ENCODE data around the gene CALML6.
A peak's percentile ranks its signal among the peaks of the same experiment; 100 is the strongest.

Gene CALML6

DNA sequence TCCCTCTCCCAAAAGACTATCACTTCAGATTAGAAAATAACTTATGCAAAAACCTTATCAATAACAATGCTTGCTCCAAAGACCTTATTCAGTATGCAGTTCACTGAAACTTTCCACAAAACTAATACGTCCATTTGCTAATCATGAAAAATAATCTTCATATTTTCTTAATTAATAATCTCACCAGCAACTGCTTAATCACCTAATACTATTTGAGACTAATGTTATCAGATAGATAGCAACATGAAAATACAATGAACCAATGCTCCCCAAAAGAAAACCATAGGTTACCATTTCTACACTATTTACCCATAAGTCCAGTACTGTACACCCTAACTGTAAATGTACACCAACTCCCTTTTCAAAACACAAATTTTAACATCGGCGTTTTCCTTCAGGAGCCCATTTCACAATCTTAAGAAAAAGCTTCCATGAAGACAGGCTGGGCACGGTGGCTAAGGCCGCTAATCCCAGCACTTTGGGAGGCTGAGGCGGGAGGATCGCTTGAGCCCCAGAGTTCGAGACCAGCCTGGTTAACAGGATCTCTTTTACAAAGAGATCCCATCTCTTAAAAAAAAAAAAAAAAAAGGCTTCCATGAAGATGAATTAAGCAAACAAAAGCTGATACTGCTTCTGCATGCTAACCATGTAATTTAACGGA, 25.8 kb upstream of the CALML6 start:
- TF ChIP-seq, protein P1, sequence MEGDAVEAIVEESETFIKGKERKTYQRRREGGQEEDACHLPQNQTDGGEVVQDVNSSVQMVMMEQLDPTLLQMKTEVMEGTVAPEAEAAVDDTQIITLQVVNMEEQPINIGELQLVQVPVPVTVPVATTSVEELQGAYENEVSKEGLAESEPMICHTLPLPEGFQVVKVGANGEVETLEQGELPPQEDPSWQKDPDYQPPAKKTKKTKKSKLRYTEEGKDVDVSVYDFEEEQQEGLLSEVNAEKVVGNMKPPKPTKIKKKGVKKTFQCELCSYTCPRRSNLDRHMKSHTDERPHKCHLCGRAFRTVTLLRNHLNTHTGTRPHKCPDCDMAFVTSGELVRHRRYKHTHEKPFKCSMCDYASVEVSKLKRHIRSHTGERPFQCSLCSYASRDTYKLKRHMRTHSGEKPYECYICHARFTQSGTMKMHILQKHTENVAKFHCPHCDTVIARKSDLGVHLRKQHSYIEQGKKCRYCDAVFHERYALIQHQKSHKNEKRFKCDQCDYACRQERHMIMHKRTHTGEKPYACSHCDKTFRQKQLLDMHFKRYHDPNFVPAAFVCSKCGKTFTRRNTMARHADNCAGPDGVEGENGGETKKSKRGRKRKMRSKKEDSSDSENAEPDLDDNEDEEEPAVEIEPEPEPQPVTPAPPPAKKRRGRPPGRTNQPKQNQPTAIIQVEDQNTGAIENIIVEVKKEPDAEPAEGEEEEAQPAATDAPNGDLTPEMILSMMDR (IDR thresholded peaks at IDR 0.05; ENCODE audit: low read depth, low read length): no peak
- peak overlapping the region; percentile 84 for H3K4me3 ChIP-seq (ENCODE audit: low read depth, low read length)

DNA sequence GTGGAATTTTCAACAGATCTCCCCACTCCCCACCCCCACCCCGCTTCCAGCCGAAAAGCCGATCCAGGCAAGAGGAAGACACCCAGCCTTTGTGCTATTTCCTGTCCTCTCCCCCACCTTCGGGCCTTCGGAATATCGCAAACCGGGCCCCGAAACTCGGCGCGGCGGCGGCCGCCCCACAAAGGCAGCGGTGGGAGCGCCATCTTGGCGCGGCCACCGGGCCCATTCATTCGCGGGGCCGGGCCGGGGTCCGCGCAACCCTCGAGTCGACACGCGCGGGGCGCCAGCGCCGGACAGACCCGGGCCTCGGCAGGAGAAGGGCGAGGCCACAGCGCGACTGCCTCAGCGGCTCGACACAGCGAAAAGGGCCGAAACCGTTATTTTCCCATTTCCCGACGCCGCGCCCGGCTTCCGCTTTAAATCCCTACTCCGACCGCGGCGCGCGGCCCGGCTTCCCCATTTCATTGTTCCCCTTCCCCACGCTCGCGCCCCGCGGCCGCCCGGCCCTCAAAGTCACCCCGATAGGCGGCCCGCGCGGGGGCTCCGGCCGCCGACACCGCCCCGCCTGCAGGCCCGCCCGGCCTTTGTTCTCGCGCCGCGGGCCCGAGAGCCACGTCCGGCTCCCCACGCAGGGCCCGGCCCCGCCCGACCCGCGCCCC, 25.1 kb upstream of the CALML6 start:
- H3K4me3 ChIP-seq (ENCODE audit: low read depth, low read length): peak overlapping the region; percentile 84
- TF ChIP-seq, protein P1 (IDR thresholded peaks at IDR 0.05; ENCODE audit: low read depth, low read length): no peak

DNA sequence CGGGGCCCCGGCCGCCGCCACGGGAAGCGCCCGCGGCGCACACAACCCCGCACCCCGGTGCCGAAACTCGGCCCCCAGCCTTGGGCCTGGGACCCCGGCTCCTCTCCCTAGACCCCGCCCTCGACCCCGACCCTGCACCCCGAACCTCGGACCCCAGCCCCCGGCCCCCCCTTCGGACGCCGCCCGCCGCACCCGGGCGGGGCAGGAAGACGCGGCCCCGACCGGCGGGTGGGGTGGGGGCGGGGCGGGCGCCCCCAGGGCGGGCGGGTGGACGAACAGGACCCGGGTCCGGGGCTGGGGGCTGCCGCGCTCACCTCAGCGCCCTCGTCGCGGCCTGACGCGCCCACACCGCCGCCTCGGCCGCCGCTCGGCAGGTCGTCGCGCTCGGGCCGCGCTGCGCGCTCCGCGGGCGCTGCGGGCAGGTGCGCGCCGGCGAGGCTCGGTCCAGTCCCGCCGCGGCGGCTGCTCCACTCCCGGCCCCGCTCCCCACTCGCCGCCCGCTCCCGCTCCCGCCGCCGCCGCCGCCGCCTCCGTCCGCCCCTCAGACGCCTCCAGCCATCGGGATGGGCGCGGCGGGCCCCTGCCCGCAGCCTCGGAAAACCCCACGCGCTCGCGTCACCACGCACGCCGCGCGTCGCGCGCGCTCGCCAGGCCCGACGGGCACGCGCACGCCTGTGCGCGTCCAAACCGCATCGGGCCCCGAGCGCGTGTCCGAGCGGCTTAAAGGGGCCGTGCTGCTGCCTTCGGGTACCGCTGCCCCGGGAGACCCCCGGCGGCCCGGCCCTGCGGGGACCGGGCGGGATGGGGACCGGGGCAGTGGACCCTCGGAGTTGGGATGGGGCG, 24.3 kb upstream of the CALML6 start, which contains the start of gene GNB1:
Gene GNB1, minus strand, starts transcription at position 582 of the 843 bp plus-strand sequence. CDS start 65,634 bp downstream, outside the sequence.
- TF ChIP-seq, protein P1 (IDR thresholded peaks at IDR 0.05; ENCODE audit: low read depth, low read length): no peak

DNA sequence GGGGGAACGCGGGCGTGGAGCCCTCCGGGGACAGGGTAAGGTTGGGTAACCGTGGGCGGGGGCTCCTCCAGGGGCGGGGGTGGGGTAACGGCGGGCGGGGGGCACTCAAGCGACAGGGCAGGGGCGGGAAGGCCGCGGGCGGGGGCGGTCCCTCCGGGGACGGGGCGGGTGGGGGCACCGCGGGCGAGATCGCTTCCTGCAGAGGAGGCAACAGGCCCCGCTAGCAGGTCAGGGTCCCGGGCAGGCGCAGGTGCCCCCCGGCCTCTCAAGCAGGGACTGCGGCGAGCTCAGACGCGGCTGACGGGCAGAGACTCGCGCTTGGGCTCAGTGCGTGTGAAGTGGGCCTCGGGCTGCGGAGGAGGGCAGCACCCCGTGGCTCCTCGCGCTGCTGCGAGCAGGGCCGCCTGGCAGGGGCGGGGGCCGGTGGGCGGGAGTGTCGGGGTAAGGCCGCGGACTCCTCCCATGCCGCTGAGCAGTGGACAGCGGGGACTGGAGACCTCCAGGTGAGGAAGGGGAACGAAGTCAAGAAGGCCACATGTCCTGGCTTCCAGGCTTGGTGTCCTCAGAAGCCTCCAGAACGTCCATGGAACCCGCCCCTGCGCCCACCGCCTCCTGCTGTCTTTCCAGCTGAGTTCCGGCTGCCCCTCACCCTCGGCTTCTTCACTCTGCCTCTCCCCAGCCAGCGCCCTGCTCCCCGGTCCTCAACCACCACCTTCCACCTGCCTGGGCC, 23.5 kb upstream of the CALML6 start:
- H3K4me3 ChIP-seq (ENCODE audit: low read depth, low read length): peak overlapping the region; percentile 59
- TF ChIP-seq, protein P1 (IDR thresholded peaks at IDR 0.05; ENCODE audit: low read depth, low read length): no peak

More for the DNA sequence above, 24.3 kb upstream of the CALML6 start, which contains the start of gene GNB1:
- H3K4me3 ChIP-seq (ENCODE audit: low read depth, low read length): peak within 1 kb of the TSS; percentile 84

DNA sequence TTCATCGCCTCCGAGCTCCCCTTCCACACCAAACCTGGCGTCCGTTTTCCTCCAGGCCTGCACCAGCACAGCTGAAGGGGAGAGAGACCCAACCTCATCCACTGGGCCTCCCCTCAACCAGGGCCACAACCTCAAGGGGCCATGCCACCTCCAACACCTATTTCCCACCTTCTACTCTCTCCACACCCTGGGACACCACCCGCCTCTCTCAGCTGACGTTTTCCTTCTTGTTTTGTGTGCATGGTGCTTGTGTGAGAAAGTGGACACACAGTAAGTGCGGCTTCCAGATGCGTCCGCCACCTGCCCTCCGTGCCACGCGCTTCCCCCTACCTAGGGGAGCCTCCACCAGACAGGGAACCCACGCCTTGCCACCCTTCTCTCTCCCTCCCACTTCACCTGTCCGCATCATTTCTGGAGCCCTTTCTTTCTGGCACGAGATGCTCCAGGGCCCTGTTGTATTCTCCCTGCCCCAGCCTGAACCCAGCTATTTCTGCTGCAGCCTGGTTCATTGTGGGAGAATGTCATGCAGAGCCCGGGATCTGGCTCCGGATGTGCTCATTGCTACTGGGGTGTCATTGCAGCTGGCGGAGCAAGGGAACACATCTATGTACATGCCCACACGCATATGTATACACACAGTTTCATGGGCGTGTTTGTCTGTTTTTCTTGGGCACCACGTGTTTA, 22.8 kb upstream of the CALML6 start:
- peak overlapping the region; percentile 59 for H3K4me3 ChIP-seq (ENCODE audit: low read depth, low read length)
- TF ChIP-seq, protein P1 (IDR thresholded peaks at IDR 0.05; ENCODE audit: low read depth, low read length): no peak

DNA sequence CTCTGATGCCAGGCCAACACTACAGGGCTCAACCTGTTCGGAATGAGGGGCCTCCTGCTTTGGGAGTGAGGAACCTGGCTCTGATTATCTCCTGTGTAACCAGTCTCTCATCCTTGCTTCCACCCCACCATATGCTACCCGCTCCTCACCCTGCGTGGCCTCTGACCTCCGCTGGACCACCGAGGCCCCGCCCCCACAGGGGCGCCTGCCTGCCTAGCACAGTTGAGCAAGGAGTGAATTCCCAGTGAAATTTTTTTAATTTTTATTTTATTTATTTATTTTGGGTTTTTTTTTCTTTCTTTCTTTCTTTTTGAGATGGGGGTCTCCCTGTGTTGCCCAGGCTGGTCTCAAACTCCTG, 22.3 kb upstream of the CALML6 start:
- no peak overlapping the region for H3K4me3 ChIP-seq (ENCODE audit: low read depth, low read length)
- TF ChIP-seq, protein P1 (IDR thresholded peaks at IDR 0.05; ENCODE audit: low read depth, low read length): no peak
